Liver (tissue), 9 donors: ENCODE measurements around the gene IRF2. TPM values are rescaled to one million over a fixed set of nuclear protein-coding genes. Genes with fewer than 3 reads are reported as not detected.

Source experiments
- DNase-seq: peaks from one replicate; pipeline ENCODE4 v3.0.0-alpha.2; 2017; ENCODE audit warnings: low spot score
- H3K27ac ChIP-seq, 2 donors: one replicate each; pipeline ENCODE4 v1.7.0; 2013; ENCODE audit warnings: inconsistent platforms in 2 of 2, low read length in 2 of 2, control low read depth in 1 of 2, low read depth in 1 of 2, mild to moderate bottlenecking in 1 of 2
- H3K27me3 ChIP-seq, 4 donors: one replicate each; pipeline versions ENCODE4 v1.6.1 to v1.7.0; 2013; ENCODE audit warnings: low read length in 3 of 4, inconsistent platforms in 1 of 4, mild to moderate bottlenecking in 1 of 4, moderate library complexity in 1 of 4; ENCODE audit not compliant: control insufficient read depth in 4 of 4, insufficient read depth in 4 of 4
- H3K36me3 ChIP-seq, 4 donors: one replicate each; pipeline versions ENCODE4 v1.6.1 to v1.7.0; 2013; ENCODE audit warnings: low read length in 3 of 4, mild to moderate bottlenecking in 3 of 4, low read depth in 1 of 4, moderate library complexity in 1 of 4; ENCODE audit not compliant: control insufficient read depth in 4 of 4, insufficient read depth in 3 of 4
- H3K4me1 ChIP-seq, 4 donors: one replicate each; pipeline versions ENCODE4 v1.6.1 to v1.7.0; 2013; ENCODE audit warnings: low read length in 3 of 4, mild to moderate bottlenecking in 3 of 4, moderate library complexity in 1 of 4; ENCODE audit not compliant: control insufficient read depth in 4 of 4, insufficient read depth in 4 of 4
- H3K4me3 ChIP-seq, 3 donors: one replicate each; pipeline versions ENCODE4 v1.6.1 to v1.7.0; 2013; ENCODE audit warnings: low read length in 3 of 3, control low read depth in 1 of 3, low read depth in 1 of 3, mild to moderate bottlenecking in 1 of 3
- H3K9ac ChIP-seq, 2 donors: one replicate each; pipeline ENCODE4 v1.7.0; 2013; ENCODE audit warnings: low read length in 2 of 2, mild to moderate bottlenecking in 2 of 2, moderate library complexity in 2 of 2, control low read depth in 1 of 2, low read depth in 1 of 2
- H3K9me3 ChIP-seq, 4 donors: one replicate each; pipeline versions ENCODE4 v1.6.1 to v1.7.0; 2013; ENCODE audit warnings: low read length in 3 of 4; ENCODE audit not compliant: control insufficient read depth in 4 of 4
- EGR1 ChIP-seq, 2 donors: IDR thresholded peaks; 2 replicates each; pipeline ENCODE4 v1.6.1; 2016 to 2018; ENCODE audit warnings: antibody characterized with exemption in 2 of 2, low read depth in 2 of 2
- FOXA1 ChIP-seq: IDR thresholded peaks from 2 replicates; pipeline ENCODE4 v1.6.1; 2016; ENCODE audit warnings: antibody characterized with exemption
- FOXA2 ChIP-seq: IDR thresholded peaks from 2 replicates; pipeline ENCODE4 v1.6.1; 2016; ENCODE audit warnings: antibody characterized with exemption
- GABPA ChIP-seq, 2 donors: IDR thresholded peaks in 1 of 2; conservative IDR thresholded peaks in 1 of 2; 2 replicates each; pipeline ENCODE4 v1.6.1; 2016; ENCODE audit warnings: antibody characterized with exemption in 2 of 2, mild to moderate bottlenecking in 1 of 2, moderate library complexity in 1 of 2
- HNF4A ChIP-seq, 2 donors: conservative IDR thresholded peaks; 2 replicates each; pipeline ENCODE4 v1.6.1; 2016; ENCODE audit warnings: antibody characterized with exemption in 2 of 2, mild to moderate bottlenecking in 2 of 2
- HNF4G ChIP-seq: IDR thresholded peaks from 2 replicates; pipeline ENCODE4 v1.6.1; 2016; ENCODE audit warnings: antibody characterized with exemption
- JUND ChIP-seq, 2 donors: IDR thresholded peaks; 2 replicates each; pipeline ENCODE4 v1.6.1; 2016; ENCODE audit warnings: antibody characterized with exemption in 2 of 2
- NR2F2 ChIP-seq: IDR thresholded peaks from 2 replicates; pipeline ENCODE4 v1.6.1; 2016; ENCODE audit warnings: antibody characterized with exemption
- RAD21 ChIP-seq, 2 donors: IDR thresholded peaks; 2 replicates each; pipeline ENCODE4 v1.6.1; 2016; ENCODE audit warnings: antibody characterized with exemption in 2 of 2, mild to moderate bottlenecking in 2 of 2
- RXRA ChIP-seq, 2 donors: IDR thresholded peaks; 2 replicates each; pipeline ENCODE4 v1.6.1; 2017 to 2018; ENCODE audit warnings: antibody characterized with exemption in 2 of 2, mild to moderate bottlenecking in 1 of 2
- SP1 ChIP-seq: IDR thresholded peaks from 2 replicates; pipeline ENCODE4 v1.6.1; 2018; ENCODE audit warnings: antibody characterized with exemption, mild to moderate bottlenecking
- TAF1 ChIP-seq: conservative IDR thresholded peaks from 2 replicates; pipeline ENCODE4 v1.6.1; 2016; ENCODE audit warnings: antibody characterized with exemption, mild to moderate bottlenecking
- YY1 ChIP-seq: IDR thresholded peaks from 2 replicates; pipeline ENCODE4 v1.6.1; 2016; ENCODE audit warnings: antibody characterized with exemption, mild to moderate bottlenecking
- WGBS: extraction: QIAGEN DNeasy Blood & Tissue Kit; methylation state at CpG from one replicate; pipeline ENCODE4 v1.1.7; 2013; 5-methylcytosine and 5-hydroxymethylcytosine counted together
- polyA plus RNA-seq, 2 donors: library from polyadenylated mRNA; stranded (reverse) in 1 of 2; unstranded in 1 of 2; fragments of 200-250 nt in 1 of 2; fragments of >200 nt in 1 of 2; fragmentation: Nextera tagmentation in 1 of 2; extraction: Ambion mirVana in 1 of 2; gene quantifications; one replicate each; pipeline versions ENCODE4 v1.2.1 to v1.2.3, GENCODE V29; 2013 to 2015
- total RNA-seq, 2 donors: library from RNA; depleted of rRNA; stranded (reverse); fragments of >200 nt; gene quantifications; one replicate each; pipeline ENCODE4 v1.2.3, GENCODE V29; 2014
- TF ChIP-seq, protein P1 (sequence below): fragments of 150-350 bp; IDR thresholded peaks from 2 replicates; pipeline ENCODE4 v1.5.1; 2017; ENCODE audit warnings: improper control_type of control experiment, low read depth, low read length; ENCODE audit not compliant: missing input control
- TF ChIP-seq, protein P2 (sequence below): IDR thresholded peaks from 2 replicates; pipeline ENCODE4 v1.6.1; 2016; ENCODE audit warnings: antibody characterized with exemption
- TF ChIP-seq, protein P3 (sequence below): IDR thresholded peaks from 2 replicates; pipeline ENCODE4 v1.6.1; 2016; ENCODE audit warnings: antibody characterized with exemption
- TF ChIP-seq, protein P4 (sequence below): IDR thresholded peaks from 2 replicates; pipeline ENCODE4 v1.6.1; 2016; ENCODE audit warnings: antibody characterized with exemption, mild to moderate bottlenecking
- TF ChIP-seq, protein P5 (sequence below): IDR thresholded peaks from 2 replicates; pipeline ENCODE4 v1.6.1; 2016; ENCODE audit warnings: antibody characterized with exemption
- donor health status: healthy.
- donor health status: healthy.
- donor health status: healthy.
- donor health status: healthy.
- donor health status: healthy.

The IRF2 gene
- total and polyA plus RNA-seq, 4 donors = 12.9 to 25.5 (median 22.2) TPM

DNA sequence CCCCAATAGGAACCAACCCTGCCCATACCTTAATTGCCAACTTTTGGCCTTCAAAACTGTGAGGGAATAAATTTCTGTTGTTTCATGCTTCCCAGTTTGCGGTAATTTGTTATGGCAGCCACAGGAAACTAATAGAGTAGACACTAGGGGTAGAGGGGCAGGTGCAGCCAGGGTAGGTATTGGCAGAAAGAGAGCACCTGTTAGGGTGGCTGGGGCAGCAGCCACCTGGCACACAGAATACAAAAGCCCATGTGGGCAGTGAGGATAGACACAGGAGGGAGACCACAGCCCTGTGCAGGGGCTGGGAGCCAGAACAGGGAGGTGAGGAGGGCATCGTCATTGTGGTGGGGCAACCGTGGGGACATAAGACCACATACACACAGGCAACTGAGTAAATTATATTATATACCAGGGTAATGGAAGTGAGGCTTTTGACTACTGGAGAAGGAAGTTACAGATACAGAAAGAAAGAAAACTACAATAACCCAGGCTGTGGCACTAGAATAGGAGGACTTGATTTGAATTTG is 28.2 kb downstream of the IRF2 start (continued):
- TF ChIP-seq, protein P1, sequence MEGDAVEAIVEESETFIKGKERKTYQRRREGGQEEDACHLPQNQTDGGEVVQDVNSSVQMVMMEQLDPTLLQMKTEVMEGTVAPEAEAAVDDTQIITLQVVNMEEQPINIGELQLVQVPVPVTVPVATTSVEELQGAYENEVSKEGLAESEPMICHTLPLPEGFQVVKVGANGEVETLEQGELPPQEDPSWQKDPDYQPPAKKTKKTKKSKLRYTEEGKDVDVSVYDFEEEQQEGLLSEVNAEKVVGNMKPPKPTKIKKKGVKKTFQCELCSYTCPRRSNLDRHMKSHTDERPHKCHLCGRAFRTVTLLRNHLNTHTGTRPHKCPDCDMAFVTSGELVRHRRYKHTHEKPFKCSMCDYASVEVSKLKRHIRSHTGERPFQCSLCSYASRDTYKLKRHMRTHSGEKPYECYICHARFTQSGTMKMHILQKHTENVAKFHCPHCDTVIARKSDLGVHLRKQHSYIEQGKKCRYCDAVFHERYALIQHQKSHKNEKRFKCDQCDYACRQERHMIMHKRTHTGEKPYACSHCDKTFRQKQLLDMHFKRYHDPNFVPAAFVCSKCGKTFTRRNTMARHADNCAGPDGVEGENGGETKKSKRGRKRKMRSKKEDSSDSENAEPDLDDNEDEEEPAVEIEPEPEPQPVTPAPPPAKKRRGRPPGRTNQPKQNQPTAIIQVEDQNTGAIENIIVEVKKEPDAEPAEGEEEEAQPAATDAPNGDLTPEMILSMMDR = no peak
- TF ChIP-seq, protein P2, sequence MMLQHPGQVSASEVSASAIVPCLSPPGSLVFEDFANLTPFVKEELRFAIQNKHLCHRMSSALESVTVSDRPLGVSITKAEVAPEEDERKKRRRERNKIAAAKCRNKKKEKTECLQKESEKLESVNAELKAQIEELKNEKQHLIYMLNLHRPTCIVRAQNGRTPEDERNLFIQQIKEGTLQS = no peak
- TF ChIP-seq EGR1 (IDR thresholded peaks at IDR 0.05; ENCODE audit: low read depth in 2 of 2) = no peak

DNA sequence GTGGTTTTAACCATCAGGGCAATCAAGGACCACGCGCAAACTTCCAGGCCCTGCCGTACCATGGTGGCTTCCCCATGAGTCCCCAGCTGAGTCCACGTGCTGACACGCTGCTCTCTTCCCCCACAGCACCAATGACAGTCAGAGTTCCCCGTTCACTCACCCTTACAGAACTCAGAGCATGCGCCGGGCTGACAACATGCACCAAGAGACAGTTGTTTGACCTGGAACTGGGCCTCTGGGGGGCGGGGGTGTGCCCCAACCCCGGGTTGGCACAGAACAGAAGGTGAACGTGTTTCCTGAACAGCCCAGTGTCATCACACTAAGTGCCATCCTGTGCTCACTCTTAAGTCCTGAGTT is 29.4 kb downstream of the IRF2 start:
- no peak overlapping the region for H3K9ac ChIP-seq
- no peaks in the 10 kb centered on the region for H3K36me3 ChIP-seq
- H3K4me3 ChIP-seq = no peak overlapping the region
- peaks cover 12 to 60% (median 46%) of the 10 kb centered on the region in 4 donors for H3K4me1 ChIP-seq
- WGBS = 41% methylated on average over 11 of the region's 11 CpGs
- peak overlapping the region; percentile 43 to 60 for H3K27ac ChIP-seq
- DNase-seq = no peak
- TF ChIP-seq FOXA1 = no peak
- TF ChIP-seq, protein P1 = no peak
- TF ChIP-seq GABPA (IDR thresholded peaks at IDR 0.05 in 1 of 2, conservative IDR thresholded peaks at IDR 0.05 in 1 of 2) = no peak
- TF ChIP-seq SP1 = peak; percentile 15
- TF ChIP-seq JUND (IDR thresholded peaks at IDR 0.05) = no peak
- TF ChIP-seq, protein P3, sequence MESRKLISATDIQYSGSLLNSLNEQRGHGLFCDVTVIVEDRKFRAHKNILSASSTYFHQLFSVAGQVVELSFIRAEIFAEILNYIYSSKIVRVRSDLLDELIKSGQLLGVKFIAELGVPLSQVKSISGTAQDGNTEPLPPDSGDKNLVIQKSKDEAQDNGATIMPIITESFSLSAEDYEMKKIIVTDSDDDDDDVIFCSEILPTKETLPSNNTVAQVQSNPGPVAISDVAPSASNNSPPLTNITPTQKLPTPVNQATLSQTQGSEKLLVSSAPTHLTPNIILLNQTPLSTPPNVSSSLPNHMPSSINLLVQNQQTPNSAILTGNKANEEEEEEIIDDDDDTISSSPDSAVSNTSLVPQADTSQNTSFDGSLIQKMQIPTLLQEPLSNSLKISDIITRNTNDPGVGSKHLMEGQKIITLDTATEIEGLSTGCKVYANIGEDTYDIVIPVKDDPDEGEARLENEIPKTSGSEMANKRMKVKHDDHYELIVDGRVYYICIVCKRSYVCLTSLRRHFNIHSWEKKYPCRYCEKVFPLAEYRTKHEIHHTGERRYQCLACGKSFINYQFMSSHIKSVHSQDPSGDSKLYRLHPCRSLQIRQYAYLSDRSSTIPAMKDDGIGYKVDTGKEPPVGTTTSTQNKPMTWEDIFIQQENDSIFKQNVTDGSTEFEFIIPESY = peak; percentile 25
- no peak for TF ChIP-seq YY1
- TF ChIP-seq, protein P4, sequence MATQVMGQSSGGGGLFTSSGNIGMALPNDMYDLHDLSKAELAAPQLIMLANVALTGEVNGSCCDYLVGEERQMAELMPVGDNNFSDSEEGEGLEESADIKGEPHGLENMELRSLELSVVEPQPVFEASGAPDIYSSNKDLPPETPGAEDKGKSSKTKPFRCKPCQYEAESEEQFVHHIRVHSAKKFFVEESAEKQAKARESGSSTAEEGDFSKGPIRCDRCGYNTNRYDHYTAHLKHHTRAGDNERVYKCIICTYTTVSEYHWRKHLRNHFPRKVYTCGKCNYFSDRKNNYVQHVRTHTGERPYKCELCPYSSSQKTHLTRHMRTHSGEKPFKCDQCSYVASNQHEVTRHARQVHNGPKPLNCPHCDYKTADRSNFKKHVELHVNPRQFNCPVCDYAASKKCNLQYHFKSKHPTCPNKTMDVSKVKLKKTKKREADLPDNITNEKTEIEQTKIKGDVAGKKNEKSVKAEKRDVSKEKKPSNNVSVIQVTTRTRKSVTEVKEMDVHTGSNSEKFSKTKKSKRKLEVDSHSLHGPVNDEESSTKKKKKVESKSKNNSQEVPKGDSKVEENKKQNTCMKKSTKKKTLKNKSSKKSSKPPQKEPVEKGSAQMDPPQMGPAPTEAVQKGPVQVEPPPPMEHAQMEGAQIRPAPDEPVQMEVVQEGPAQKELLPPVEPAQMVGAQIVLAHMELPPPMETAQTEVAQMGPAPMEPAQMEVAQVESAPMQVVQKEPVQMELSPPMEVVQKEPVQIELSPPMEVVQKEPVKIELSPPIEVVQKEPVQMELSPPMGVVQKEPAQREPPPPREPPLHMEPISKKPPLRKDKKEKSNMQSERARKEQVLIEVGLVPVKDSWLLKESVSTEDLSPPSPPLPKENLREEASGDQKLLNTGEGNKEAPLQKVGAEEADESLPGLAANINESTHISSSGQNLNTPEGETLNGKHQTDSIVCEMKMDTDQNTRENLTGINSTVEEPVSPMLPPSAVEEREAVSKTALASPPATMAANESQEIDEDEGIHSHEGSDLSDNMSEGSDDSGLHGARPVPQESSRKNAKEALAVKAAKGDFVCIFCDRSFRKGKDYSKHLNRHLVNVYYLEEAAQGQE = no peak
- no peak for TF ChIP-seq HNF4G
- TF ChIP-seq, protein P2 = no peak
- peak in 1 of 2 donors; percentile 28 for TF ChIP-seq RAD21 (IDR thresholded peaks at IDR 0.05)
- TF ChIP-seq TAF1 = no peak
- peak; percentile 22 to 39 for TF ChIP-seq HNF4A (conservative IDR thresholded peaks at IDR 0.05)
- TF ChIP-seq, protein P5, sequence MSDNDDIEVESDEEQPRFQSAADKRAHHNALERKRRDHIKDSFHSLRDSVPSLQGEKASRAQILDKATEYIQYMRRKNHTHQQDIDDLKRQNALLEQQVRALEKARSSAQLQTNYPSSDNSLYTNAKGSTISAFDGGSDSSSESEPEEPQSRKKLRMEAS = peak; percentile 84
- TF ChIP-seq EGR1 (IDR thresholded peaks at IDR 0.05; ENCODE audit: low read depth in 2 of 2) = no peak
- TF ChIP-seq FOXA2 = no peak
- TF ChIP-seq NR2F2 = no peak
- TF ChIP-seq RXRA (IDR thresholded peaks at IDR 0.05) = peak; percentile 50 to 75
- no peaks in the 10 kb centered on the region for H3K27me3 ChIP-seq
- H3K9me3 ChIP-seq = no peaks in the 10 kb centered on the region
